ENCODE measurements around the gene MPLKIP. TPM values are rescaled to one million over a fixed set of nuclear protein-coding genes. Genes with fewer than 3 reads are reported as not detected.
"Not testable (repeated sequence)": the region's sequence is repeated elsewhere in the genome, so short reads cannot be mapped to it uniquely, and the experiment has no call there.

Gene MPLKIP
- total RNA-seq, 1 experiment from 2014 or later, result 43.2 TPM

DNA sequence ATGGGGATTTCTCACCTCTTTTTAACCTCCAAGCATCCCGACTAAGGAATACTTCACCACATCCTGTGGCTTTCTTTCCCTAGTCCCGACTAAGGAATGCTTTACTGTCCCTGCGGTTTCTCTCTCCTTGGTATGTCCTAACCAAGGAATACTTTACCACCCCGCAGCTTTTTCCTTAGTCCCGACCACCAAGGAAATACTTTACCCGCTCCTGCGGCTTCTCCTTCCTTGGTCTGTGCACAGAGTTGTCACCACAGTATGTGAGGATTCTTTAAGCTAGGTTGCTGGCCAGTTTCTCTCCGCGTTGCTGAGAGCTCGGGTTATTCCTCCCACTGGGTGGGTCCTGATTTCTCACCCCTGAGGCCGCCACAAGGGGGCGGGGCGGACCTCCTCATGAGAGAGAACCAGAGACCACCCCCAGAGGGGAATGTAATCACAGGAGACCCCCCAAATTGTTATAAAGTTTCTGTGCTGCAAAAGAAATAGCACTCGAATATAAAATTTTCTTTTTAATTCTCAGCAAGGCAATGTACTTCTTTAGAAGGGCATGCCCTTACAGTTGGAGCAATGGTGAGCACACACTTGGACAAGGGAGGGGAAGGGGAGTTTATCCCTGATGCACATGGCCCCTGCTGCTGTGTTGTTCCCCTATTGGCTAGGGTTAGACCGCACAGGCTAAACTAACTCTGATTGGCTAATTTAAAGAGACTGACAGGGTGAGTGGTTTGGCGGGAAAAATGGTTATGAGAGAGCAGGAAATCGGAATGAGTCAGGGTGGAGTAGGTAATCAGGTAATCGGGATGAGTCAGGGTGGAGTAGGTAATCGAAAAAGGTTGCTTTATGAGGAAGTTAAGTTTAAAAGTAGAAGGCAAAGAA lies 13.2 kb upstream of the MPLKIP start:
- H4K8ac ChIP-seq (replicated peaks; ENCODE audit: insufficient read length, low read depth, low read length), result no peak overlapping the region
- no peak overlapping the region; a peak in 1 of 5 replicates for H3K4me3 Mint-ChIP-seq
- WGBS (ENCODE audit: extremely low coverage, insufficient read length, low lambda C conversion rate), result no CpG with 5 or more reads among the region's 19 CpGs

DNA sequence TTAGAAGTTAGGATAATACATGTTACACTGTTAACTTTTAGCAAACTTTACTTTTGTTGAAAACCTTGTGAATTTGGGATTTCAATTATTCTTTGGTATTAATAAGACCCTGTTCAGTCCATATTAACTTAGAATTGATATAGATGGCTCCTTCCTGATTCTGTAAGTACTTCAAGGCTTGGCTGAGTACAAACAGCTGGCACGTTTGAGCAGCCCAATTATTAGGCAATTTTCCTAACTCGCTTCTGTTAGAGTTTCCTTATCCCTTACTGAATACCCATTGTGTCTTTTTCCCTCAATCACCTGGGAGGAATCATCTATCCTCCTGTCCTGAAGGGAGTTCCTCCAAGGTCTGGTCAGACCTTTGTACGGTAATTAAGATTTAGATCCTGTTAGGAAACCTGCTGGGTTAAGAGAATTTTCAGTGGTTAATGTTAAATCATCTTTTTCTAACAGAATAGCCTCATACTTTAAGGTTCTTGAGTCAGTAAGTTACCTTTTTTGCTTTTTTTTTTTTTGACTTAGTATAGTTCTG lies 11.2 kb upstream of the MPLKIP start:
- H3K4ac ChIP-seq (ENCODE audit: low read depth, low read length); H4K20me1 ChIP-seq (ENCODE audit: control insufficient read depth, insufficient read depth, insufficient read length); H4K8ac ChIP-seq (replicated peaks; ENCODE audit: insufficient read length, low read depth, low read length); H2BK5ac ChIP-seq (ENCODE audit: insufficient read length, low read length); H4K5ac ChIP-seq (ENCODE audit: insufficient read length, low read depth, low read length); H4K91ac ChIP-seq (ENCODE audit: insufficient read length, low read depth, low read length); H2BK20ac ChIP-seq (ENCODE audit: low read depth, low read length, poor library complexity, severe bottlenecking); DNase-seq; H3K27ac Mint-ChIP-seq; H3K4me2 ChIP-seq (ENCODE audit: insufficient read depth, insufficient read length, low read length); H3K23me2 ChIP-seq (ENCODE audit: insufficient read length, low read depth, low read length, poor library complexity, severe bottlenecking); H2BK120ac ChIP-seq (ENCODE audit: low read depth, low read length, poor library complexity, severe bottlenecking); H3T11ph ChIP-seq (ENCODE audit: low read length); H3K79me2 ChIP-seq (ENCODE audit: insufficient read depth, low read length); H3K4me3 Mint-ChIP-seq; H3K56ac ChIP-seq (ENCODE audit: insufficient read length, low read depth, low read length); H3K27me3 ChIP-seq (ENCODE audit: insufficient read depth, low read length); H3K14ac ChIP-seq (ENCODE audit: insufficient read depth, low read length); H3K27ac ChIP-seq (ENCODE audit: insufficient read length, low read depth, low read length); H3K9me3 ChIP-seq (ENCODE audit: control insufficient read depth, low read depth, low read length); H2BK12ac ChIP-seq (ENCODE audit: insufficient read length, low read depth, low read length); H3K18ac ChIP-seq (ENCODE audit: insufficient read length, low read depth, low read length); H3K79me1 ChIP-seq (ENCODE audit: insufficient read depth, low read depth, low read length, poor library complexity, severe bottlenecking); H3K23ac ChIP-seq (ENCODE audit: insufficient read length, low read depth, low read length); H2AFZ ChIP-seq (ENCODE audit: low read length); H3K27me3 Mint-ChIP-seq (ENCODE audit: low read depth); H3K9ac ChIP-seq (ENCODE audit: extremely low read depth, insufficient read length, low read length); H3K4me1 ChIP-seq (ENCODE audit: insufficient read depth, low read length); H2BK15ac ChIP-seq (ENCODE audit: low read depth, low read length); H2AK5ac ChIP-seq (ENCODE audit: insufficient read length, low read length): not testable (repeated sequence)
- no CpG with 5 or more reads among the region's 3 CpGs for WGBS (ENCODE audit: extremely low coverage, insufficient read length, low lambda C conversion rate)
- Mint-ChIP-seq H3K4me1 (peaks cover 16 to 19% of the 10 kb centered on the region in 2 experiments), H3K36me3 (ENCODE audit: insufficient read depth in 1 of 3, low read depth in 3 of 3) (peaks cover 21 to 27% (median 26%) of the 10 kb centered on the region in 3 experiments), H3K9me3 (peaks cover 22 to 24% of the 10 kb centered on the region in 2 experiments)

More for the DNA sequence above, 13.2 kb upstream of the MPLKIP start:
- no peak overlapping the region for H3K4ac ChIP-seq (ENCODE audit: low read depth, low read length)
- H2BK12ac ChIP-seq (ENCODE audit: insufficient read length, low read depth, low read length), result no peak overlapping the region
- H3K27me3 Mint-ChIP-seq (ENCODE audit: low read depth), result no peaks in the 10 kb centered on the region; the same call in 1 of the 2 replicates
- H2BK5ac ChIP-seq (ENCODE audit: insufficient read length, low read length), result no peak overlapping the region
- H4K20me1 ChIP-seq (ENCODE audit: control insufficient read depth, insufficient read depth, insufficient read length), result no peaks in the 10 kb centered on the region
- H3K14ac ChIP-seq (ENCODE audit: insufficient read depth, low read length), result no peak overlapping the region
- H3K4me1 ChIP-seq (ENCODE audit: insufficient read depth, low read length), result peaks cover 3% of the 10 kb centered on the region; the same call in 1 of the 2 replicates
- no peaks in the 10 kb centered on the region for H3K23me2 ChIP-seq (ENCODE audit: insufficient read length, low read depth, low read length, poor library complexity, severe bottlenecking)
- no peak overlapping the region for H2AFZ ChIP-seq (ENCODE audit: low read length)
- H4K91ac ChIP-seq (ENCODE audit: insufficient read length, low read depth, low read length), result no peak overlapping the region
- DNase-seq, result peak; percentile 65
- no peak overlapping the region for H3K18ac ChIP-seq (ENCODE audit: insufficient read length, low read depth, low read length)
- peak; percentile 54; the same call in 2 of the 3 replicates for TF ChIP-seq CTCF (conservative IDR thresholded peaks at IDR 0.05)
- peak overlapping the region in 2 of 3 experiments; percentile 19 to 37; a peak in 3 of 7 replicates for H3K27ac Mint-ChIP-seq
- H3K79me1 ChIP-seq (ENCODE audit: insufficient read depth, low read depth, low read length, poor library complexity, severe bottlenecking), result no peaks in the 10 kb centered on the region
- no peak overlapping the region for H3T11ph ChIP-seq (ENCODE audit: low read length)
- no peaks in the 10 kb centered on the region for H3K79me2 ChIP-seq (ENCODE audit: insufficient read depth, low read length)
- H2BK20ac ChIP-seq (ENCODE audit: low read depth, low read length, poor library complexity, severe bottlenecking), result no peak overlapping the region
- H3K9ac ChIP-seq (ENCODE audit: extremely low read depth, insufficient read length, low read length), result no peak overlapping the region
- no peaks in the 10 kb centered on the region for H3K27me3 ChIP-seq (ENCODE audit: insufficient read depth, low read length)
- H2BK15ac ChIP-seq (ENCODE audit: low read depth, low read length), result no peak overlapping the region
- H2AK5ac ChIP-seq (ENCODE audit: insufficient read length, low read length), result no peak overlapping the region
- H3K23ac ChIP-seq (ENCODE audit: insufficient read length, low read depth, low read length), result no peak overlapping the region
- H3K4me2 ChIP-seq (ENCODE audit: insufficient read depth, insufficient read length, low read length), result no peak overlapping the region
- H3K27ac ChIP-seq (ENCODE audit: insufficient read length, low read depth, low read length), result no peak overlapping the region
- H3K9me3 Mint-ChIP-seq, result peaks cover 22 to 24% of the 10 kb centered on the region in 2 experiments
- H4K5ac ChIP-seq (ENCODE audit: insufficient read length, low read depth, low read length), result no peak overlapping the region
- no peak overlapping the region for H2BK120ac ChIP-seq (ENCODE audit: low read depth, low read length, poor library complexity, severe bottlenecking)
- H3K36me3 Mint-ChIP-seq (ENCODE audit: insufficient read depth in 1 of 3, low read depth in 3 of 3), result peaks cover 21 to 27% (median 22%) of the 10 kb centered on the region in 3 experiments
- peaks cover 16 to 22% of the 10 kb centered on the region in 2 experiments for H3K4me1 Mint-ChIP-seq
- H3K9me3 ChIP-seq (ENCODE audit: control insufficient read depth, low read depth, low read length), result no peaks in the 10 kb centered on the region
- no peak overlapping the region for H3K56ac ChIP-seq (ENCODE audit: insufficient read length, low read depth, low read length)
